A673 (cell line): ENCODE results near the gene DLK1. TPM values are rescaled to one million over a fixed set of nuclear protein-coding genes. Genes with fewer than 3 reads are reported as not detected.

Experiments used
- BruUV-seq: library from RNA; stranded (reverse); fragments of 400-500 nt; replicated peaks from 2 replicates; lab custom pipeline; 2021; lab: Mats Ljungman, UMichigan
- CTCF ChIA-PET: fragments of 300-600 bp; sonication (Branson Sonifier 250); formaldehyde crosslinking; loops from one replicate; lab custom pipeline; 2022; ENCODE audit warnings: antibody characterized with exemption; lab: Charles Lee
- POLR2A ChIA-PET: fragments of 300-600 bp; sonication (Branson Sonifier 250); formaldehyde crosslinking; loops from one replicate; lab custom pipeline; 2022; ENCODE audit warnings: antibody characterized with exemption; ENCODE audit not compliant: low non-redundant PET; lab: Charles Lee
- DNase-seq: peaks from one replicate; pipeline ENCODE4 v3.0.0-alpha.2; 2015; ENCODE audit warnings: low spot score
- H3K27ac ChIP-seq: fragments of 200-600 bp; sonication (generic); 2 replicates; pipeline ENCODE4 v1.5.1; 2016; ENCODE audit warnings: mixed run types, low read depth, mild to moderate bottlenecking, mixed read lengths, antibody characterized with exemption, low read length; ENCODE audit not compliant: poor library complexity, severe bottlenecking
- H3K27me3 ChIP-seq: fragments of 200-600 bp; sonication (generic); replicated peaks from 2 replicates; pipeline ENCODE4 v1.6.1; 2017; ENCODE audit warnings: mixed run types, low read depth, mild to moderate bottlenecking, mixed read lengths, antibody characterized with exemption, low read length; ENCODE audit not compliant: insufficient read depth, poor library complexity
- H3K36me3 ChIP-seq: fragments of 200-600 bp; sonication (generic); 2 replicates; pipeline ENCODE4 v1.6.1; 2016; ENCODE audit warnings: mixed run types, mild to moderate bottlenecking, mixed read lengths, antibody characterized with exemption, low read length; ENCODE audit not compliant: insufficient read depth, poor library complexity, severe bottlenecking
- H3K4me1 ChIP-seq: fragments of 200-600 bp; sonication (generic); 2 replicates; pipeline ENCODE4 v1.6.1; 2017; ENCODE audit warnings: mixed run types, mild to moderate bottlenecking, mixed read lengths, antibody characterized with exemption, low read length; ENCODE audit not compliant: insufficient read depth, poor library complexity, severe bottlenecking
- H3K4me3 ChIP-seq: fragments of 200-600 bp; sonication (generic); 2 replicates; pipeline ENCODE4 v1.5.1; 2016; ENCODE audit warnings: low read depth, mixed run types, mild to moderate bottlenecking, mixed read lengths, low read length; ENCODE audit not compliant: poor library complexity, severe bottlenecking
- H3K9me3 ChIP-seq: fragments of 200-600 bp; sonication (generic); 2 replicates; pipeline ENCODE4 v1.6.1; 2016; ENCODE audit warnings: mixed run types, low read depth, mild to moderate bottlenecking, mixed read lengths, antibody characterized with exemption, low read length; ENCODE audit not compliant: poor library complexity, severe bottlenecking
- EZH2 ChIP-seq: fragments of 200-600 bp; sonication (generic); IDR thresholded peaks from 2 replicates; pipeline ENCODE4 v1.6.1; 2017; ENCODE audit warnings: borderline replicate concordance, low read depth, mild to moderate bottlenecking, mixed read lengths, antibody characterized with exemption, low read length; ENCODE audit not compliant: poor library complexity, severe bottlenecking
- intact Hi-C: fragments of 100-400 bp; cut with micrococcal nuclease; formaldehyde crosslinking; loops from one replicate; pipeline ENCODE4 v1.10.0; 2022; ENCODE audit not compliant: unreplicated experiment
- total RNA-seq: library from RNA; stranded (reverse); gene quantifications from 2 replicates; pipeline ENCODE4 v1.2.3, GENCODE V29; 2021
- TF ChIP-seq, protein P1 (sequence below): fragments of 300-800, 200-600 bp; sonication (generic); conservative IDR thresholded peaks from 2 replicates; pipeline ENCODE4 v1.5.1; 2017; ENCODE audit warnings: low read depth, mild to moderate bottlenecking, antibody characterized with exemption, low read length, moderate library complexity, mixed read lengths

The DLK1 gene
- total RNA-seq, 1 experiment from 2014 or later, result not detected

DNA sequence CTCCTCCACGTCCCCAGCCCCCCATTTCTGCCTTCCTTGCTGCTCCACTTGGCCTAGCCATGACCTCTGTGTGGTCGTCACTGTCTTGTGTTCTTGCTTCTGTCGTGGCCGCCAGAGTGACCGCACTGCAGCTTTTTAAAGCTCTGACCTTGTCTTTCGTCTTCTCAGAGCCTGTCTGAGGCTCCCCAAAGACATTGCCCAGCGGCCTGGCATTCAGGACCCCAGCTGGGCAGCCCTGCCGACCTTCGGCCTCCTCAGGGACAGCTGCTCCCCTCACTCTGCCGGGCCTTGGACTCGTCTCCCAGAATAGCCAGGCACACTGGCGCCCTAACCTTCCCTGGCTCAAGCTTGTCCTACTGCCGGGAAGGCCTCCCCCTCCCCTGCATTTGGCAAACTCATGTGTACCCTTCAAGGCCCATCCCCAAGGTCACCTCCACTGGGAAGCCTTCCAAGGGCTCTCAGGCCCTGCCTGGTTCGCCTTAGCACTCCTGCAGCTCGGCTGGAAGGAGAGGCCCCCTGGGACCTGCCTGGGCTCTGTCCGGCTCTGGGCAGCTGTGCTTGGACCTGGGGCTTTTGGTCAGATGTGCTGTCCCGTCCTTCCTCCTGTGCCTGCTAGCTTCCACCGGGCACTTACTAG is 15.7 kb upstream of the DLK1 start:
- no peak for DNase-seq
- H3K27me3 ChIP-seq, result no peaks in the 10 kb centered on the region
- H3K36me3 ChIP-seq, result no peaks in the 10 kb centered on the region
- CTCF ChIA-PET, result no interaction called here
- no TSS peak for BruUV-seq
- TF ChIP-seq, protein P1, sequence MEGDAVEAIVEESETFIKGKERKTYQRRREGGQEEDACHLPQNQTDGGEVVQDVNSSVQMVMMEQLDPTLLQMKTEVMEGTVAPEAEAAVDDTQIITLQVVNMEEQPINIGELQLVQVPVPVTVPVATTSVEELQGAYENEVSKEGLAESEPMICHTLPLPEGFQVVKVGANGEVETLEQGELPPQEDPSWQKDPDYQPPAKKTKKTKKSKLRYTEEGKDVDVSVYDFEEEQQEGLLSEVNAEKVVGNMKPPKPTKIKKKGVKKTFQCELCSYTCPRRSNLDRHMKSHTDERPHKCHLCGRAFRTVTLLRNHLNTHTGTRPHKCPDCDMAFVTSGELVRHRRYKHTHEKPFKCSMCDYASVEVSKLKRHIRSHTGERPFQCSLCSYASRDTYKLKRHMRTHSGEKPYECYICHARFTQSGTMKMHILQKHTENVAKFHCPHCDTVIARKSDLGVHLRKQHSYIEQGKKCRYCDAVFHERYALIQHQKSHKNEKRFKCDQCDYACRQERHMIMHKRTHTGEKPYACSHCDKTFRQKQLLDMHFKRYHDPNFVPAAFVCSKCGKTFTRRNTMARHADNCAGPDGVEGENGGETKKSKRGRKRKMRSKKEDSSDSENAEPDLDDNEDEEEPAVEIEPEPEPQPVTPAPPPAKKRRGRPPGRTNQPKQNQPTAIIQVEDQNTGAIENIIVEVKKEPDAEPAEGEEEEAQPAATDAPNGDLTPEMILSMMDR, result no peak
- no peak for TF ChIP-seq EZH2
- POLR2A ChIA-PET, result no interaction called here
- intact Hi-C loops, result no loop called here
- no peaks in the 10 kb centered on the region for H3K4me1 ChIP-seq
- H3K4me3 ChIP-seq, result no peak overlapping the region
- H3K27ac ChIP-seq, result no peak overlapping the region
- no peaks in the 10 kb centered on the region for H3K9me3 ChIP-seq

DNA sequence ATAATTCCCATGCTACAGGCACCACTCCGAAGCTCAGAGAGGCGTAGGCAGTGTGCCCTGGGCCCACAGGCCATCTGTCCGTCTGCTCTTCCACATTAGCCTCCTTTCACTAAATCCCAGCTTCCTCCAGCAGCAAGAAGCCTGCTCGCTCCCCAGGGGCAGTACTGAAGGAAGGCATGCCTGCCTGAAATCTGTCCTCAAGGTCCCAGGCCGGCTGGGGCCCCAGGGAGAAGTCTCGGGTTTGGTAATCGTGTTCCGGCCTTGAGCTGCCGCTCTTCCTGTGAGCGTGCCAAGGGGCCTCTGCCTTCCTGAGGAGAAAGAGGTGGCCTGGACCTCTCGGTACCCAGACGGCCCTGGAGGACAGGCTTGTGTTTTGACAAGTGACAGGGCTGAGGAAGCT is 15.2 kb upstream of the DLK1 start:
- intact Hi-C loops, result no loop called here
- Histone ChIP-seq H3K4me1 (no peaks in the 10 kb centered on the region), H3K27ac (no peak overlapping the region), H3K4me3 (no peak overlapping the region), H3K27me3 (no peaks in the 10 kb centered on the region), H3K9me3 (no peaks in the 10 kb centered on the region), H3K36me3 (no peaks in the 10 kb centered on the region)
- ChIA-PET POLR2A (no interaction called here), CTCF (no interaction called here)
- BruUV-seq, result no TSS peak
- TF ChIP-seq, protein P1, result no peak
- no peak for TF ChIP-seq EZH2
- no peak for DNase-seq

DNA sequence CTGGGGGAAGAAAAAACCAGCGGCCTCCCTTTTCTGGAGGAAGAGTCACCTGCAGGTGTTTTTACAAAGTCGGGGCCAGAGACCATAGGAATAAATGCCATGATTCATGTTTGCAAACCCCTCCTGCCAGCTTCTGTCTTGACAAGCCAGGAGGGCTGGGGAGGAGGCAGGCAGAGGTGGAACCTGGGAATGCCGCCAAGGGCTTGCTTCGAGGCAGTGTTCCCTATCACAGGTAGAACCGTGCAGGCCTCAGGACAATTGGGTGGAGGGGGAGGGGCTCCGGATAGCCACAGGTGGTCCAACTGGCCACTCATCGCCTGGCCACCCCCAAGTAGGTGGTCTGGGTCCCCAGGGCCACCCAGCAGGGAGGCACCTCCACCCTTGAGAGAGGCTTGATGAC is 14.2 kb upstream of the DLK1 start:
- Histone ChIP-seq H3K27ac (no peak overlapping the region), H3K9me3 (no peaks in the 10 kb centered on the region), H3K36me3 (no peaks in the 10 kb centered on the region), H3K4me3 (no peak overlapping the region), H3K27me3 (no peaks in the 10 kb centered on the region), H3K4me1 (no peaks in the 10 kb centered on the region)
- DNase-seq, result no peak
- ChIA-PET POLR2A (no interaction called here), CTCF (no interaction called here)
- BruUV-seq, result no TSS peak
- intact Hi-C loops, result no loop called here
- TF ChIP-seq EZH2, result no peak
- TF ChIP-seq, protein P1, result no peak
